GM19463 (cell line): ENCODE results near the gene GNAI2.
A peak's percentile ranks its signal among the peaks of the same experiment; 100 is the strongest.
"Not testable (repeated sequence)": the region's sequence is repeated elsewhere in the genome, so short reads cannot be mapped to it uniquely, and the experiment has no call there.

ENCODE experiments used
- ATAC-seq: cut with Tn5 transposase; IDR thresholded peaks from one replicate; pipeline ENCODE4 v1.9.1; 2021; ENCODE audit warnings: mild to moderate bottlenecking, moderate library complexity; ENCODE audit not compliant: unreplicated experiment

GNAI2 gene

DNA sequence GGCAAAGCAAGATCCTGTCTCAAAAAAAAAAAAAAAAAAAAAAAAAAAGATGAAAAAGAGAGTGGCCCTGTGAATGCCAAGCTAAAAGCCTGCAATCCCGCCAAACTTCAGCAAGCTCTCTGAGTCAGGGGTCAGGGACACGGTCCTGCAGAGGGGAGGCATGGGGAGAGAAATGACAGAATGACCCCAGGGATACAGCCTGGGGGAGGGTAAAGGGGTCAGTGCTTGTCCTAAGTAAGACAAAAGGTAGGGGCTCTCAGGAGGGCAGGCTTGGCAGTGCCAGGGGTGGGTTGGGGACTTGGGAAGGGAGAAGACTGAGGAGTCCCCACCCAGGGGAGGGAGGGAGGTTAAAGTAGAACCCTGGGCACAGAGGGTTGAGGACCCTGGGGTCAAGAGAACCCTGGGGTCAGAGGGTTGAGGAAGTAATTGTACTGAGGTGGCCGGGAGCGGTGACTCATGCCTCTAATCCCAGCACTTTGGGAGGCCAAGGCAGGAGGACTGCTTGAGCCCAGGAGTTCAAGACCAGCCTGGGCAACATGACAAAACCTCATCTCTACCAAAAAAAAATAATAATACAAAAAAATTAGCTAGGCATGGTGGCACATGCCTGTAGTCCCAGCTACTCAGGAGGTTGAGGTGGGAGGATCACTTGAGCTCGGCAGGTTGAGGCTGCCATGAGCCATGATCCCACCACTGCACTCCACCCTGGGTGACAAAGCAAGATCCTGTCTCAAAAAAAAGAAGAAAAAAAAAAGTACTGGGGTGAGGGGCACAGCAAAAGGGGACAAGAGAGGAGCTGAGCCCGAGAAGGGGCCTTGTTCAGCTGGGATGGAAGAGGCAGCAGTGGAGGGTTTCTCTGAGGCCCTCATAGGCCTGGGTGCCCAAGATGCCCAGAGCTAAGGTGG, 27.7 kb downstream of the GNAI2 start:
- ATAC-seq: no peak

DNA sequence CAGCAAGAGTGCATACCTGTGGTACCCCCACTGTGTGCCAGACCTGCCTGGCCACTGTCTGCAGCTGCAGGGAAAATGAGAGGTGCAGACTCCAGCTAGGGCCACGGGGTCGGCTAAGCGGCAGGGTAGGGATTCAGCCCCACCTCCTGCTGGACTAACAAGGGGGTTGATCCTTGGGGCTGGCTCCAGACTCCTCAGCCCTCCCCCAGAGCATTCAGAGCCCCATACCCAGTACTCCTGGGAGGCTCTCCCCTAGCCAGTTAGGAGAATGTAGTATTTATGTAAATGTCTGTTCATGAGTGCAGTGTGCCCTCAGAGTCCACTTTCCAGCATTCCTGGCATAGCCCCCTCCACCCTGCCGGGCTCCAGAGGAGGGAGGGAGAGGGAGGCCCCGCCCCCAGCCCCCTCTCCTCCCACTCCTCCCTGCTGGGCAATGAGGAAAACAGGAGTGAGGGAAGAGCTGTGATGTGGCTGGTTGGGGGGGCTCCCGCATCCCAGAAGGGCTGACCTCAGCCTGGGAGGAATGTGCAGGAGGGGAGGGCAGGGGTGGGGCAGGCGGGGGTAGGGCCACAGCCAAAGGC, 28.5 kb downstream of the GNAI2 start:
- no peak for ATAC-seq

GRCh38 chr3:50264964-50265485, 29.0 kb downstream of the GNAI2 start:
- no peak for ATAC-seq

DNA sequence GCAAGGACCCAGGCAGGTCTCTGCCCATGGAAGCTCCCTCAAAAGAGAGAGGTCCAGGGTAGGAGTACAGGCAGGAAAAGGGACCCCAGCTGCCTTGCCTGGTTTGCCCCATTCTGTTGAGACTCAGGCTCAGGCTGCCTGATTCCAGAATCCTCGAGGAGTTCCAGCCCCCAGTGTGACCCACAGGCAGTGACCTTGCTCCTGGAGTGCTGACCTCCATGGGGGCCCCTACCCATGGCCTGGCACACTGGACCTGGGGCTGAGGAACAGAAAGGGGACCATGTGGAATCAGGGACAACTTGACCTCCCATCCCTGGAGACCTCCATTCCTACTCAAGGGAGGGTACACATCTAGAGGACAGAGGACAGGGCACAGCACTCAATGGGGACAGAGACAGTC, 29.6 kb downstream of the GNAI2 start:
- no peak for ATAC-seq

DNA sequence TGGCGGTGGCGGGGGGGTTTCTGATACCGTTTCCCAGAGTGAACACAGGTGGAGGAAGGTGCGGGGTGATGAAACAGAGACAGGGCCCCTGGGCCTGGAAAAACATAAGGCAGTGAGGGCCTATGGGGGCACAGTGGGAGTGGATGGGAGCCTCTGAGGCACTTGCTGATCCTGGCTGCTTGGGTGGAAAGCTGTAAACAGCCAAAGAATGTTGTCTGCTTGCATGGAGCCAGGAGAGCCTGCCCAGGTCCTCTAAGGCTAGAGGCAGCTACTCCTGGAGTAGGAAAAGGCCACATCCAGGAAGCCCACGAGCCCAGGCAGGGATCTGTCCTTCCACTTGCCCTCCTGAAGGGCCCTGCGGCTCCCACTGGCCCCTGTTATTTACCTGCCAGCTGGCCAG, 30.0 kb downstream of the GNAI2 start:
- no peak for ATAC-seq

GRCh38 chr3:50266836-50267235, 30.8 kb downstream of the GNAI2 start:
- ATAC-seq: no peak

DNA sequence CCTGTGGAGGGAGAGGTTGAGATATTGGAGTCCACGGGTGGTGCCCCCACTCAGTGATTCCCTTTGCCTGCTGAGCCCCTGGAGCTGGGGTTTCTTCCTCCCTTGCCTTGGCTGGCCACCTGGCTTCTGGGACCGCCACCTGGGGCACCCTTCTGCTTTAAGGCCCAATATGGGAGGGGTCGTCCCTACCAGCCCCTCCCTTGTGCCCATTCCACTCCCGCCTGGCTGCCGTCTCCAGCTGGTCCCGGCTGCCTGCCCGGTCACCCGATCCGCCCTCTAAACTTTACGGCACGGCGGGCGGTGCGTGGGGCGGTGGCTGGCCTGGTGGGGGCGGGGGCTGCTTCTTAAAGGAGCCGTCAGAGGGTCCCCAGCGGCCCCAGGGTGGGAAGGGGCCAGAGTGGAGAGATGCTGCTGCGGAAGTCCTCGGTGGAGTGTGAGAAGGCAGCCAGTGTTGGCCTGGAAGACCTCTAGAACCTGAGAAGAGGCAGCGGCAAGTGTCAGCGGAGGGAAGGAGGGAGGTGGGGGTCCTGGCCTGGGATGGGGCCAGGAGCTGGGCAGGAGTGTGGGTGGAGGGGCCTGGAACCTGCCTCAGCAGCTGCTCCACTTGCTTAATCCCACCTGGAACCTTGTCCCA, 31.4 kb downstream of the GNAI2 start:
- ATAC-seq: no peak

DNA sequence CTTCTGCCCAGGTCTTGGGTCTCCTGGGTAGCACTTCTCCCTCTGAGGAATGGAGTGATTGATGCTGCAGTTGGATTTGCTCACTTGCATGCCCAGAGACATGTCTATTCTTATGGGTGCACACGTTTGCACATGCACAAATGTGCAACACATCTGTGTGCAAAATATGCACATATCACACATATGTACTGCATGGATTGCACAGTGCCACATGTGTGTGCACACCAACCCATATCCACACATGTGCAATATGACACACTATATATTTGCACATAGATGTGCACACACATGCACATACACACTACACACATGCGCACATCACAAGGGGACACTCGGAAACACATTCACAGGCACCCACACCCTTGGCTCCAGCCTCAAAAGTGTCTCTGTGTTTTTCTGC, 32.3 kb downstream of the GNAI2 start:
- no peak for ATAC-seq

DNA sequence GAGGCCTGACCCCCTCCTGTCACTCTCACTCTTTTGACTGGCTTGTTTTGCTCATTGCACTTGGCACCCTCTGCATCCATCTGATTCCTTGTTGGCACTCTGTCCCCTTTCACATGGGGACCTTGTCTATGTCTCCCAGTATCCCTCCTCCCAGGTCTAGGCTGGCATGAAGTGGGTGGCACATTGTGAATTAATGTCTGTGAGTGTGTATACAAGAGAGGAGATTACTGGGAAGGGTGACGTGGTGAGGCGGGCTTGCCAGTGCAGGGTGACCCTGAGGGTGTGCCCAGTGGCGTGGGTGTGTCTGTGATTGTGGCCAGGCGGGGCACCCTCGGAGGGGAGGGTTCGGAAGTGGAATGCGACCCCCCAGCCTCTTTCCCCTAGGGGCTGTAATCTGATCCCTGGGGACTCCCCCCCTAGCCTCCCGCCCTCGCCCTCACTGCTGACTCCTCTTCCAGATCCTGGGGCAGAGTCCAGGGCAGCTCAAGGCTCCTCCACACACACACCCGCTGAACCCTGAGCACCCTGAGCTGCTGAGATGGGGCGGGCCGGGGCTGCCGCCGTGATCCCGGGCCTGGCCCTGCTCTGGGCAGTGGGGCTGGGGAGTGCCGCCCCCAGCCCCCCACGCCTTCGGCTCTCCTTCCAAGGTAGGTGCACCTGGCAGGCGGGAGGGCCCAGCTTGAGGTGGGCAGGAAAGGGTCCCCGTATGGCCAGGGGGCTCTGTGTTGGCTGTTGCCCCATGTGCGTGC, 32.9 kb downstream of the GNAI2 start, which contains the start of gene SEMA3B:
Gene SEMA3B (plus strand): TSS at position 445 of the 749 bp plus-strand sequence. CDS start 94 bp downstream, at position 539.
- ATAC-seq: no peak

GRCh38 chr3:50269460-50269859, 33.5 kb downstream of the GNAI2 start:
- ATAC-seq: no peak

GRCh38 chr3:50269977-50270413, 34.0 kb downstream of the GNAI2 start:
- no peak for ATAC-seq

- ATAC-seq: no peak
These were observed 34.6 kb downstream of the GNAI2 start for GRCh38 chr3:50270422-50271224.

DNA sequence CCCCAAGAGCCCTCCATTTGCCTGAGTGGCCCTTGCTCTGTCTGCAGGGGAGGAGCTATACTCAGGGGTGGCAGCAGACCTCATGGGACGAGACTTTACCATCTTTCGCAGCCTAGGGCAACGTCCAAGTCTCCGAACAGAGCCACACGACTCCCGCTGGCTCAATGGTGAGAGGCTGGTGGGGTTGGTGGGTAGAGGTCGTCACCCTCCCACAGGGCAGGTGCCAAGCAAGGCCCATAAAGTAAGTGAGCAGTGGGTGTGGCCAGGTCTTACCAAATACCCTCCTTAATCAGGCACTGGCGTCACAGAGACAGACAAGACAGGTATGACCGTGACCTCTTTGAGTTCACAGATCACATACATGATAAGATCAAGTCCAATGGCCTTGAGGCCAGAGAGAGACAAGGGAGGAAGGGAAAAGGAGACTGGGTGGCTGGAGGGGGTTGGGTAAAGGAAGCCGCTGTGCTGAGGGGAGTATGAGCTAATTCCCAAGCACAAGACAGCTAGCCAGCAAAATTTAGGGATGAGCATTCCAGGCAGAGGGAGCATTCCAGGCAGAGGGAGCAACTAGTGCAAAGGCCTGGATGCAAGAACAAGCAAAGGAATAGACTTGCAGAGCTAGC, 35.4 kb downstream of the GNAI2 start:
- ATAC-seq: no peak

- not testable (repeated sequence) for ATAC-seq
These were observed 36.5 kb downstream of the GNAI2 start for GRCh38 chr3:50272538-50272910.

GRCh38 chr3:50272911-50273688, 37.1 kb downstream of the GNAI2 start:
- peak; percentile 84 for ATAC-seq

GRCh38 chr3:50273689-50274065, 37.7 kb downstream of the GNAI2 start:
- no peak for ATAC-seq

GRCh38 chr3:50274371-50275104, 38.5 kb downstream of the GNAI2 start:
- ATAC-seq: no peak
